ENCODE measurements around the gene CNTNAP3B. TPM values are rescaled to one million over a fixed set of nuclear protein-coding genes. Genes with fewer than 3 reads are reported as not detected.
"Not testable (repeated sequence)": the region's sequence is repeated elsewhere in the genome, so short reads cannot be mapped to it uniquely, and the experiment has no call there.

The CNTNAP3B gene
- total RNA-seq, 4 donors from 2014 or later = 2.8 to 39.6 (median 7.9) TPM

DNA sequence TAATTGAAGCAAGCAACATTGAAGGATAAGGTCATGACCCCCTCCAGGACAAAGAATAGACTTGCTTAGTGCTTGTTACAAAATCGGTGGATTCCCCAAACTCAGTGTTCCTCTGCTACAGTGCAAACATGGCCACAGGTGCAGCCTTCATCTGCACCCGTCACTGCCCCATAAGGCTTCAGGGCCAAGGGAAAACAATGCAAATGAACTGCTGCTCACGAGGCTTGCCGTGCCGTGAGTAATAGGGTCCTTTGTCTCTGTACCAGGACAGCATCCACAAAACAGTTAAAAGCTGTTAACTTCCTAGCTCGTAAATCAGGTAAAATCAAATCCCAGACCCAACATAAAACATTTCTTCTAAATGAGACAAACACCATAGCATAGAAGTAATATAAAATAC lies 226.5 kb downstream of the CNTNAP3B start:
- WGBS, 2 donors (ENCODE audit: low coverage in 1 of 2) = no CpG with 5 or more reads among the region's 6 CpGs
- H3K27ac ChIP-seq; DNase-seq; H3K4me3 ChIP-seq; intact Hi-C loops (cut with DNase I; ENCODE audit: low total_unique reads); H3K9me3 ChIP-seq; H3K36me3 ChIP-seq; H3K27me3 ChIP-seq; H3K4me1 ChIP-seq; in situ Hi-C loops (cut with MboI; ENCODE audit: low pct_ligation_motif_present in 1 of 4, low pct_unique_long_range_greater_than_20kb in 1 of 4, low sequenced_read_pairs in 3 of 4): not testable (repeated sequence)

DNA sequence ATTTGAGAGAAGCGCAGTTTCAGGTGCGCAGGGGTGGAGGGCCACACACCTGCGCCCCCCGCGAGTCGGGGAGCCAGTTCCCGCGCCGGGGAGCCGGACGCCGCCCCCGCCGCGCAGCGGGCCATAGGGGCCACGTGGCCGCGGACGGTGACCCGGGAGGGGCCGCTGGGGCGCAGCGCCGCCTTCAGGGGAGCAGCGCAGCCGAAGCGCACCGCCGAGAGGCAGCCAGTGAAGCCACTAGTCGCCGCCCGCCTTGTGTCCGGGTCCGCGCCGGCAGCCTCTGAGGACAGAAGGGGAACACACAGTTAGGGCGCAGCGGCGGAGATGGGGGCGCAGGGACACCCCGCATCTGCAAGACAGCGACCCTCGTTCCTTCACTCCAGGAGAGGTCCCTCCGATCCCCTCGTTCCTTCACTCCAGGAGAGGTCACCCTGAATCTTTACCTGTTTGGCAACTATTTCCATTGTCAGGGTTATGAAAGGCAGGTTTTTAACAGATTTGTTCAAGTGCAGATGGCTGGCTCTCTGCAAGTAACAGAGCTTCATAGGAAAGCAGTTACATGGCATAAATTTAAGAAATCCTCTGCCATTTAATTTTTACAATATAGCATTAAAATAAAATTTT lies 230.4 kb downstream of the CNTNAP3B start:
- H3K9me3 ChIP-seq; intact Hi-C loops (cut with DNase I; ENCODE audit: low total_unique reads); H3K36me3 ChIP-seq; H3K4me1 ChIP-seq; H3K27me3 ChIP-seq; H3K4me3 ChIP-seq; H3K27ac ChIP-seq; DNase-seq; in situ Hi-C loops (cut with MboI; ENCODE audit: low pct_ligation_motif_present in 1 of 4, low pct_unique_long_range_greater_than_20kb in 1 of 4, low sequenced_read_pairs in 3 of 4): not testable (repeated sequence)
- no CpG with 5 or more reads among the region's 46 CpGs for WGBS, 2 donors (ENCODE audit: low coverage in 1 of 2)

DNA sequence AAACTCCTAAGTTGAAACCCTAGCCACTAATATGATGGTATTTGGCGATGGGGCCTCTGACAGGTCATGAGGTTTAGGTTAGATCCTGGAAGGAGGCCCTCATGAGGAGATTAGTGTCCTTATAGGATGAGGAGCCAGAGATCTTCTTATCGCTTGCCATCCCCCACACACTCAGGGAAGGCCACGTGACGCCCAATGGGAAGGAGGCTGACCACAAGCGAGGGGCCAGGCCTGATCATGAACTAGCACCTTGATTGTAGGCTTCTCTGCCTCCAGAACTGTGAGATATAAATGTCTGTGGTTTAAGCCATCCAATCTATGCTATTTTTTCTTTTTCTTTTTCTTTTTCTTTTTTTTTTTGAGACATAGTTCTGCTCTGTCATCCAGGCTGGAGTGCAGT lies 254.7 kb downstream of the CNTNAP3B start:
- in situ Hi-C loops (cut with MboI; ENCODE audit: low pct_ligation_motif_present in 1 of 4, low pct_unique_long_range_greater_than_20kb in 1 of 4, low sequenced_read_pairs in 3 of 4); H3K4me3 ChIP-seq; H3K27ac ChIP-seq; DNase-seq; H3K4me1 ChIP-seq; H3K27me3 ChIP-seq; H3K9me3 ChIP-seq; H3K36me3 ChIP-seq; intact Hi-C loops (cut with DNase I; ENCODE audit: low total_unique reads): not testable (repeated sequence)
- WGBS, 2 donors (ENCODE audit: low coverage in 1 of 2) = no CpG with 5 or more reads among the region's 5 CpGs

DNA sequence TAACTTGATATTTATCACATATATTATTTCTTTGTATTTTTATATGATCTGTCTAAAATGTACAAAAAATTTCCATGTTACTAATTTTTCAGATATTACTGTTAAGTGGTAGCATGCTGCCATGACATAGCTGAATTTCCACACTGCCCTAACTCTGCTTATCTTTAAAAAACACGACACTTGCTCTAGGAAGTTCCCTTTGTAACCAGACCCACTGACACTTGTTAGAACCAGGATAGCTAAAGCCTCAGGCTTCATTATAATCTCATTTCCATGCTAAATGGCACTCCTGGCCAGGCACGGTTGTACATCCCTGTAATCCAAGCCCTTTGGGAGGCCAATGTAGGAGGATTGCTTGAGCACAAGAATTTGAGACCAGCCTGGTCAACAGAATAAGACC lies 273.8 kb downstream of the CNTNAP3B start:
- H3K4me1 ChIP-seq; intact Hi-C loops (cut with DNase I; ENCODE audit: low total_unique reads); H3K27me3 ChIP-seq; H3K27ac ChIP-seq; H3K9me3 ChIP-seq; in situ Hi-C loops (cut with MboI; ENCODE audit: low pct_ligation_motif_present in 1 of 4, low pct_unique_long_range_greater_than_20kb in 1 of 4, low sequenced_read_pairs in 3 of 4); H3K4me3 ChIP-seq; H3K36me3 ChIP-seq; DNase-seq: not testable (repeated sequence)
- WGBS, 2 donors (ENCODE audit: low coverage in 1 of 2) = no CpG with 5 or more reads among the region's 2 CpGs

DNA sequence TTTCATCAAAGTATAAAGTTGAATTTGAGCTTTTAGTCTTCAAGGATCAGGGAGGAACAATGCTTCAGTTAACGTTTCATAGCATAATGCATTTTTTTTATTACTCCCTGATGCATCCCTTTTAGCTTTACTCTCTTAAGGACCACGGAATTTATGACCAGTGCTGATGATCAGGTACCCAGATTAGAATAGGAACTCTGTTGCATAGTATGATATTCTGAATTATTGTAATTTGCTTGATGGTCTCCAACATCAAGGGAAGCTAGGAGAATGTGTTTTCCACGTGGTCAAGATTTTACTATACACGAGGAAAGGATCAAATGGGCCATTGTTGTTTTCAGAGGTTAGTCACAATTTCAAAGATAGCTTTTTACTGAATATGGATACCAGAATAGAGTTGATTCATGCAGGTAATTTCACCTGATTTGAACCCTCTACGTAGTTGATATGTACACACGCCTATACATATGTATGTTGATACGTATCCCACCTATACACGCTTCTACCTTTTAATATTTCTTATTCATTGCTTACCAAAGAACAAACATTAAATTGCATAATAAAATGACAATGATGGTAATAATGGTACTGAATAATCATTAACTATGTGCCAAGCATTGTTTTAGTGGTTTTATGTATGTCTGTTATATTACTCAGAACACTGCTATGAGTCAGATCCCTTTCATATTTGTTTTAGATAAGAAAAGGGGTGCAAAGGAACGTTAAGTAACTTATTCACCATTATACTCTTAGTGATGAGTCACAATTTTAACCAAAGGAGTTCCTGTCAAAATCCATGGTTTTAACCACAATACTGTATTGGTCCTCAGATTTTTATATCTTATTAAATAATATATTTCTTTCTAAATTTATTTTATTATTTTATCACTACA lies 277.1 kb downstream of the CNTNAP3B start:
- H3K27ac ChIP-seq; intact Hi-C loops (cut with DNase I; ENCODE audit: low total_unique reads); DNase-seq; H3K27me3 ChIP-seq; H3K9me3 ChIP-seq; in situ Hi-C loops (cut with MboI; ENCODE audit: low pct_ligation_motif_present in 1 of 4, low pct_unique_long_range_greater_than_20kb in 1 of 4, low sequenced_read_pairs in 3 of 4); H3K4me3 ChIP-seq; H3K4me1 ChIP-seq; H3K36me3 ChIP-seq: not testable (repeated sequence)
- WGBS, 2 donors (ENCODE audit: low coverage in 1 of 2) = no CpG with 5 or more reads among the region's 9 CpGs

DNA sequence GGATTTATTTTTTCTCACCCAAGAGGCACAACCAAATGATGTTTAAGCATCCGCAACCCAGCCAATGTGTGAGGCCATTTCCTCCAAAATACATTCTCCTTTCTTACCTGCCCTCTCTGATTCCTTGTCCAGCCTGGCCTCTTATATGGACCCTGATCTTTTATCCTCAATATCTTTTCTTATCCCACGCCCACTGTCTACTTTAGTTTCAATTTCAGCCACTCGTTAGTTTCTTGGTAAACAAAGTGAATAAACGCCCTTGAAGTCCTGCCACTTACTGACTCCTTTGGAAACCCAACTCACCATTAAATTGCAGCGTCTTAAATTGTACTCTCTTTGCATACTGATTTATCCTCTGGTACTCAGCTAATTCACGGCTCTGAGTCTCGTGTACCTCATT lies 281.4 kb downstream of the CNTNAP3B start:
- in situ Hi-C loops (cut with MboI; ENCODE audit: low pct_ligation_motif_present in 1 of 4, low pct_unique_long_range_greater_than_20kb in 1 of 4, low sequenced_read_pairs in 3 of 4); H3K36me3 ChIP-seq; H3K4me1 ChIP-seq; H3K27ac ChIP-seq; H3K27me3 ChIP-seq; DNase-seq; H3K4me3 ChIP-seq; intact Hi-C loops (cut with DNase I; ENCODE audit: low total_unique reads); H3K9me3 ChIP-seq: not testable (repeated sequence)
- no CpG with 5 or more reads among the region's 7 CpGs for WGBS, 2 donors (ENCODE audit: low coverage in 1 of 2)

Small RNA genes lying within 50 kb of the gene (small RNA-seq; reads per million reads assigned to genes)
- 0 reads per million in 4 donors for gene RN7SL343P

Other genes with a start within 250 kb of the CNTNAP3B start
- not detected for gene SPATA31A6, start 54.2 kb upstream of the CNTNAP3B start, total RNA-seq

All from transverse colon (tissue), 4 donors.